HepG2 (cell line): ENCODE measurements around the gene SP140L.
"Not testable (repeated sequence)": the region's sequence is repeated elsewhere in the genome, so short reads cannot be mapped to it uniquely, and the experiment has no call there.

Experiments
- CAMTA2 ChIP-seq: sonication (generic); formaldehyde crosslinking; IDR thresholded peaks from 2 replicates; pipeline ENCODE4 v1.4.0; 2020; ENCODE audit warnings: mild to moderate bottlenecking, missing genetic modification reagents, borderline replicate concordance
- CTCF ChIP-seq: sonication (generic); formaldehyde crosslinking; IDR thresholded peaks from 2 replicates; pipeline ENCODE4 v1.5.0; 2020; ENCODE audit warnings: mild to moderate bottlenecking, missing genetic modification reagents, moderate library complexity
- ERF ChIP-seq: IDR thresholded peaks from 2 replicates; pipeline ENCODE4 v1.6.1; 2018; ENCODE audit warnings: missing biosample characterization, missing genetic modification reagents
- GABPB1 ChIP-seq: IDR thresholded peaks from 2 replicates; pipeline ENCODE4 v1.6.1; 2016; ENCODE audit warnings: mild to moderate bottlenecking, missing genetic modification reagents, moderate library complexity, missing compliant biosample characterization
- MIER2 ChIP-seq: IDR thresholded peaks from 2 replicates; pipeline ENCODE4 v1.6.1; 2016; ENCODE audit warnings: missing biosample characterization, missing genetic modification reagents
- MXI1 ChIP-seq: IDR thresholded peaks from 3 replicates; pipeline ENCODE4 v1.6.1; 2012; ENCODE audit warnings: low read depth, low read length, inconsistent platforms, borderline replicate concordance
- NFIB ChIP-seq: sonication (generic); formaldehyde crosslinking; IDR thresholded peaks from 2 replicates; pipeline ENCODE4 v1.9.0; 2021; ENCODE audit warnings: missing genetic modification reagents, mild to moderate bottlenecking, borderline replicate concordance
- PAF1 ChIP-seq: IDR thresholded peaks from 2 replicates; pipeline ENCODE4 v1.6.1; 2016; ENCODE audit warnings: missing genetic modification reagents, missing compliant biosample characterization
- PPARG ChIP-seq: conservative IDR thresholded peaks from 2 replicates; pipeline ENCODE4 v1.6.1; 2016; ENCODE audit warnings: missing biosample characterization, missing genetic modification reagents
- TEAD2 ChIP-seq: sonication (generic); formaldehyde crosslinking; IDR thresholded peaks from 2 replicates; pipeline ENCODE4 v1.9.0; 2021; ENCODE audit warnings: missing genetic modification reagents
- ZNF12 ChIP-seq: sonication (generic); formaldehyde crosslinking; IDR thresholded peaks from 2 replicates; pipeline ENCODE4 v1.5.0; 2020; ENCODE audit warnings: missing genetic modification reagents
- TF ChIP-seq, protein P1 (sequence below): sonication (generic); formaldehyde crosslinking; IDR thresholded peaks from 2 replicates; pipeline ENCODE4 v1.8.1; 2023; ENCODE audit warnings: missing genetic modification reagents, mild to moderate bottlenecking, borderline replicate concordance

DNA sequence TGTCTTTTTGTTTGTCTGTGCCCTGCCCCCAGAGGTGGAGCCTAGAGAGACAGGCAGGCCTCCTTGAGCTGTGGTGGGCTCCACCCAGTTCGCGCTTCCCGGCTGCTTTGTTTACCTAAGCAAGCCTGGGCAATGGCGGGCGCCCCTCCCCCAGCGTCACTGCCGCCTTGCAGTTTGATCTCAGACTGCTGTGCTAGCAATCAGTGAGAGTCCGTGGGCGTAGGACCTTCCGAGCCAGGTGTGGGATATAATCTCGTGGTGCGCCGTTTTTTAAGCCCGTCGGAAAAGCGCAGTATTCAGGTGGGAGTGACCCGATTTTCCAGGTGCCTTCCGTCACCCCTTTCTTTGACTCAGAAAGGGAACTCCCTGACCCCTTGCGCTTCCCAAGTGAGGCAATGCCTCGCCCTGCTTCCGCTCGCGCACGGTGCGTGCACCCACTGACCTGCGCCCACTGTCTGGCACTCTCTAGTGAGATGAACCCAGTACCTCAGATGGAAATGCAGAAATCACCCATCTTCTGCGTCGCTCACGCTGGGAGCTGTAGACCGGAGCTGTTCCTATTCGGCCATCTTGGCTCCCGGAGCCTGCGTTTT is 15.0 kb downstream of the SP140L start:
- TF ChIP-seq, protein P1, sequence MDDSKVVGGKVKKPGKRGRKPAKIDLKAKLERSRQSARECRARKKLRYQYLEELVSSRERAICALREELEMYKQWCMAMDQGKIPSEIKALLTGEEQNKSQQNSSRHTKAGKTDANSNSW (CRISPR knock-in tag): not testable (repeated sequence)
- TF ChIP-seq ZNF12; NFIB (CRISPR knock-in tag); MXI1; PPARG (CRISPR knock-in tag); PAF1 (CRISPR knock-in tag); MIER2 (CRISPR knock-in tag); GABPB1 (CRISPR knock-in tag); CTCF (CRISPR knock-in tag); ERF (CRISPR knock-in tag); TEAD2 (CRISPR knock-in tag); CAMTA2 (CRISPR knock-in tag): not testable (repeated sequence)
